LNCaP clone FGC (cell line): Measurements from ENCODE around the gene SRRM2.

ENCODE experiments used
- DNase-seq: peaks from one replicate; pipeline ENCODE4 v3.0.0-alpha.2; 2011; ENCODE audit warnings: low read depth
- H3K4me3 ChIP-seq: 2 replicates; pipeline ENCODE4 v1.5.1; 2011; ENCODE audit warnings: mild to moderate bottlenecking, low read depth, low read length, control low read depth
- CTCF ChIP-seq: IDR thresholded peaks from 2 replicates; pipeline ENCODE4 v1.5.1; 2012; ENCODE audit warnings: mild to moderate bottlenecking; ENCODE audit not compliant: control insufficient read depth, insufficient read depth; ENCODE audit errors: extremely low read depth

The SRRM2 gene

GRCh38 chr16:2752035-2752849 lies at the start of gene SRRM2:
Gene SRRM2, plus strand, starts transcription at chr16:2752638. Its CDS starts 3,727 bp downstream, at chr16:2756365.
- peak within 1 kb of the TSS; percentile 60 for H3K4me3 ChIP-seq
- TF ChIP-seq CTCF: no peak
- DNase-seq: peak; percentile 87

GRCh38 chr16:2702871-2703745 lies 49.3 kb upstream of the SRRM2 start:
- no peak for TF ChIP-seq CTCF
- H3K4me3 ChIP-seq: no peak overlapping the region
- DNase-seq: peak; percentile 94

- no peak overlapping the region for H3K4me3 ChIP-seq
- no peak for DNase-seq
- TF ChIP-seq CTCF: no peak
These were observed 48.1 kb upstream of the SRRM2 start for GRCh38 chr16:2704166-2704982.

- no peak overlapping the region for H3K4me3 ChIP-seq
- TF ChIP-seq CTCF: no peak
- no peak for DNase-seq
These were observed 47.5 kb upstream of the SRRM2 start for GRCh38 chr16:2704983-2705275.

- no peak for DNase-seq
These were observed 47.1 kb upstream of the SRRM2 start for GRCh38 chr16:2705351-2705750.

More at GRCh38 chr16:2705351-2705750, 47.1 kb upstream of the SRRM2 start:
- no peak overlapping the region for H3K4me3 ChIP-seq
- TF ChIP-seq CTCF: no peak
